Subcutaneous abdominal adipose tissue (tissue), 5 donors: Measurements from ENCODE around the gene LUZP1.
"Not testable (repeated sequence)": the region's sequence is repeated elsewhere in the genome, so short reads cannot be mapped to it uniquely, and the experiment has no call there.

Experiments
- H3K27ac ChIP-seq: one replicate; pipeline ENCODE4 v1.7.0; 2013; ENCODE audit warnings: low read depth, mild to moderate bottlenecking, inconsistent platforms, low read length, moderate library complexity
- H3K27me3 ChIP-seq, 5 donors: one replicate each; pipeline ENCODE4 v1.7.0; 2013; ENCODE audit warnings: low read length in 5 of 5, inconsistent platforms in 1 of 5; ENCODE audit not compliant: control insufficient read depth in 5 of 5, insufficient read depth in 4 of 5
- H3K36me3 ChIP-seq, 5 donors: one replicate each; pipeline ENCODE4 v1.7.0; 2013; ENCODE audit warnings: low read length in 5 of 5; ENCODE audit not compliant: control insufficient read depth in 5 of 5, insufficient read depth in 5 of 5
- H3K4me1 ChIP-seq, 5 donors: one replicate each; pipeline ENCODE4 v1.7.0; 2013; ENCODE audit warnings: low read length in 5 of 5, mild to moderate bottlenecking in 3 of 5, moderate library complexity in 1 of 5; ENCODE audit not compliant: control insufficient read depth in 5 of 5, insufficient read depth in 5 of 5
- H3K4me3 ChIP-seq, 5 donors: one replicate each; pipeline ENCODE4 v1.7.0; 2013; ENCODE audit warnings: low read length in 5 of 5, low read depth in 1 of 5
- H3K9ac ChIP-seq, 5 donors: one replicate each; pipeline ENCODE4 v1.7.0; 2013; ENCODE audit warnings: low read length in 5 of 5, mild to moderate bottlenecking in 4 of 5, moderate library complexity in 3 of 5
- H3K9me3 ChIP-seq, 5 donors: one replicate each; pipeline ENCODE4 v1.7.0; 2013; ENCODE audit warnings: low read length in 5 of 5; ENCODE audit not compliant: control insufficient read depth in 5 of 5
- donor health status: healthy.
- donor health status: healthy.
- donor health status: healthy.
- donor health status: healthy.
- donor health status: healthy.

Gene LUZP1

DNA sequence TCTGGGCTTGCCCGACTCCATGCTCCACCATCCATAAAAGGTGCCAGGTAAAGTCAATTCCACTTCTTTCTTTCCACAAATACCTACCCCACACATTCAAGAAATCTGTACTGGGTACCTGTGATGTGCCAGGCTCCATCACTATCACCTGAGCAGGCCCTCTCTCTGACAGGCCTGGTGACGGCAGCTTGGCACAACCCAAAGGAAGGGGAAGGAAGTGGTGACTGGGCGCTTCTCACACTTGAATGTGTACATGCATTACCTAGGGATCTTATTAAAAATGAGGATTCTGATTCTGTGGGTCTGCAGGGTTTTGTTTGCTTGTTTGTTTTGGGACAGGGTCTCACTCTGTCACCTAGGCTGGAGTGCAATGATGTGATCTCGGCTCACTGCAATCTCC is 41.1 kb upstream of the LUZP1 start:
- H3K4me1 ChIP-seq, result no peaks in the 10 kb centered on the region
- no peaks in the 10 kb centered on the region for H3K9me3 ChIP-seq
- H3K27ac ChIP-seq, result no peak overlapping the region
- peaks cover 11 to 22% (median 13%) of the 10 kb centered on the region in 5 donors for H3K27me3 ChIP-seq
- no peaks in the 10 kb centered on the region for H3K36me3 ChIP-seq
- no peak overlapping the region for H3K4me3 ChIP-seq
- H3K9ac ChIP-seq, result no peak overlapping the region

DNA sequence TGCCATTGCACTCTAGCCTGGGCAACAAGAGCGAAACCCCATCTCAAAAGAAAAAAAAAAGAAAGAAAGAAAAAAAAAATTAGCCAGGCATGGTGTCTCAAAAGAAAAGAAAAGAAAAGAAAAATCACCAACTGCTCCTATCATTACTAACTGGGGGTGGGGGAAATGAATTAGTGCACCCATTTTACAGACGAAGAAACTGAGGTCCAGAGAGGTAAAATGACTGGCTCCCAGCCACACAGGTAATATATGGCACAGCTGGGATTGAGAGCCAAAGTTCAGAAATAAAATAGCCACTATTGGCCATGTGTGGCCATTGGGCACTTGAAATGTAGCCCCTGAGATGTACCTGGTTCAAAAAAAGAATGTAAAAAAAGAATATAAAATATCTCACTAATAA is 39.9 kb upstream of the LUZP1 start:
- no peaks in the 10 kb centered on the region for H3K4me1 ChIP-seq
- no peaks in the 10 kb centered on the region for H3K9me3 ChIP-seq
- no peaks in the 10 kb centered on the region for H3K36me3 ChIP-seq
- H3K27ac ChIP-seq, result no peak overlapping the region
- H3K9ac ChIP-seq, result no peak overlapping the region
- peaks cover 8 to 20% (median 13%) of the 10 kb centered on the region in 5 donors for H3K27me3 ChIP-seq
- H3K4me3 ChIP-seq, result no peak overlapping the region

DNA sequence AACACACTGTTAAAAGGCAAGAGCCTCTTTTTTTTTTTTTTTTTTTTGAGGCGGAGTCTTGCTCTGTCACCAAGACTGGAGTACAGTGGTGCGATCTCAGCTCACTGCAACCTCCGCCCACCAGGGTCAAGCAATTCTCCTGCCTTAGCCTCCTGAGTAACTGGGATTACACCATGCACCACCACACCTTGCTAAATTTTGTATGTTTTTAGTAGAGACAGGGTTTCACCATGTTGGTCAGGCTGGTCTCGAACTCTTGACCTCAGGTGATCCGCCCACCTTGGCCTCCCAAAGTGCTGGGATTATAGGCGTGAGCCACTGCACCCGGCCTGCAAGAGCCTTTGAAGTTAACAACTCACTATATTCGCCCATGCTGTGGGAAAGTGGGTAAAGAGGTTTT is 39.1 kb upstream of the LUZP1 start:
- H3K27me3 ChIP-seq, result peaks cover 8 to 20% (median 11%) of the 10 kb centered on the region in 5 donors

GRCh38 chr1:23202263-23202749 is 33.6 kb upstream of the LUZP1 start:
- Histone ChIP-seq H3K4me3 (no peak overlapping the region), H3K9me3 (no peaks in the 10 kb centered on the region), H3K4me1 (no peaks in the 10 kb centered on the region), H3K27ac (no peak overlapping the region), H3K27me3 (peaks cover 0 to 5% (median 3%) of the 10 kb centered on the region in 5 donors), H3K9ac (no peak overlapping the region), H3K36me3 (no peaks in the 10 kb centered on the region)

More for the DNA sequence above, 39.1 kb upstream of the LUZP1 start:
- H3K4me1 ChIP-seq, H3K27ac ChIP-seq, H3K36me3 ChIP-seq, H3K9me3 ChIP-seq, H3K4me3 ChIP-seq, H3K9ac ChIP-seq: not testable (repeated sequence)

DNA sequence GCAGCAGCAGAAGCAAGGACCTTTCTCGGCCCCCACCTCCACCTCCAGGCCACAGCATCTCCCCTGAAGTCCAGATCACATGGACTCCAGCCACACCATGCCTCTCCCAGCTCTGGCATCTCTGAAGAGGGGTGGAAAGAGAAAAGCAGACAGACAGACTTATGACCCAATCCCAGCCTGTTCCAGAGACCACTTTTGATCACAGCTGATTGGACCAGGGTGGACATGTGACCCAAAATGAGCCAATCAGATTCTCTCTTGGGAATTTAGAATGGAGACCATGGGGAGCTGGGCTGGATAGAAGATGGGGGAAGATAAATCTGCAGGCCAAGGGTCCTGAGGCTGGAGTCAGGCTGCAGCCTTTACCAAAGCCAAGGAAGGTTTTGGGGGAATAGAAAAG is 32.2 kb upstream of the LUZP1 start:
- Histone ChIP-seq H3K9me3 (no peaks in the 10 kb centered on the region), H3K27ac (no peak overlapping the region), H3K36me3 (no peaks in the 10 kb centered on the region), H3K4me3 (no peak overlapping the region), H3K27me3 (peaks cover 0 to 5% (median 0%) of the 10 kb centered on the region in 5 donors), H3K9ac (no peak overlapping the region), H3K4me1 (no peaks in the 10 kb centered on the region)

DNA sequence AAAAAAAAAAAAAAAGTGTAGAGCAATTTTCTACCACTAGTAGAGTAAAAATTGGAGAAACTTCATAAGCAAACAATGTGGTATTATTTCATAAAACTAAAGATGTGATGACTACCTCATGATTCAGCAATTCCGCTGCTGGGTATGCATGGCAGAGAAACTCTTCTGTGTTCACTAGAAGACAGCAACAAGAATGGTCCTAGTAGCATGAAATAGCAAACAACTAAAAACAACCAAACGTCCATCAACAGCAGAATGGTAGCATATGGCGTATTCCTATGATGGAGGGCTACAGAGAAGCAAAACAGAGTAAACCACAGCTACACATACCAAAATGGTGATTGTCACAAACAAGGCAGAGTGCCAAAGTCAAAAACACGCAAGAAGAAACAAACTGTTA is 29.7 kb upstream of the LUZP1 start:
- peaks cover 0 to 5% (median 0%) of the 10 kb centered on the region in 5 donors for H3K4me1 ChIP-seq
- no peak overlapping the region for H3K9ac ChIP-seq
- H3K4me3 ChIP-seq, result no peak overlapping the region
- H3K27me3 ChIP-seq, result peaks cover 0 to 9% (median 5%) of the 10 kb centered on the region in 5 donors
- H3K36me3 ChIP-seq, result no peaks in the 10 kb centered on the region
- no peaks in the 10 kb centered on the region for H3K9me3 ChIP-seq
- no peak overlapping the region for H3K27ac ChIP-seq

GRCh38 chr1:23196627-23197328 is 28.1 kb upstream of the LUZP1 start:
- Histone ChIP-seq H3K9me3 (no peaks in the 10 kb centered on the region), H3K4me3 (no peak overlapping the region), H3K4me1 (peaks cover 0 to 5% (median 0%) of the 10 kb centered on the region in 5 donors), H3K36me3 (no peaks in the 10 kb centered on the region), H3K27me3 (peaks cover 0 to 9% (median 5%) of the 10 kb centered on the region in 5 donors), H3K27ac (no peak overlapping the region), H3K9ac (no peak overlapping the region)

- Histone ChIP-seq H3K4me3 (no peak overlapping the region), H3K4me1 (peaks cover 0 to 5% (median 0%) of the 10 kb centered on the region in 5 donors), H3K27ac (no peak overlapping the region), H3K36me3 (no peaks in the 10 kb centered on the region), H3K9ac (no peak overlapping the region), H3K27me3 (peaks cover 0 to 6% (median 0%) of the 10 kb centered on the region in 5 donors), H3K9me3 (no peaks in the 10 kb centered on the region)
Measured at GRCh38 chr1:23194119-23194984, 25.7 kb upstream of the LUZP1 start.

DNA sequence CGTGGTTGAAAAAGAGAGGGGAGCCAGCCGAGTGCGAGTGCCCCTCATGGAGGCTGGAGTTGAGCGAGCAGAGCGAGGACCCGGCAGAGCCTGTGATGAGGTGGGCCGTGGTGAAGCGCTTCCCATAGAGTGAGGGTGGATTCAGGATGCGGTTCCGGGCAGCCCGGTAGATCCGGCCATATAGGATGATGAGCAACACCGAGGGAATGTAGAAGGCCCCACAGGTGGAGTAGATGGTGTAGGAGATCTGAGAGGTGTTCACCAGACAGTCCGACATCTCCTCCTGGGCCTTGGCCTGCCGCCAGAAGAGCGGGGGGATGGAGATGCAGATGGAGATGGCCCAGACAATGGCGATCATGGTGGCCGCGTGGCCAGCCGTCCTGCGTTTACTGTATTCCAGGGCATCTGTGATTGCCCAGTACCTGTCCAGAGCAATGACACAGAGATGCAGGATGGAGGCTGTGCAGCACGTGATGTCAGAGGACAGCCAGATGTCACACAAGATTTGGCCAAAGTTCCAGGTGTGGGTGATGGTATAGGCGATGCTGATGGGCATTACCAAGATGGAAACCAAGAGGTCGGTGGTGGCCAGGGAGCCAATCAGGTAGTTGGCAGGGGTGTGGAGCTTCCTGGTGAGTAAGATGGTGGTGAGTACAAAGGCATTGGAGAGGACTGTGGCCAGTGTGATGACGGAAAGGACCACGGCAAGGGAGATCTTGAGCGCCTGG is 24.9 kb upstream of the LUZP1 start:
- H3K27me3 ChIP-seq, result peaks cover 0 to 6% (median 0%) of the 10 kb centered on the region in 5 donors
- H3K9me3 ChIP-seq, result no peaks in the 10 kb centered on the region
- no peak overlapping the region for H3K9ac ChIP-seq

More for the DNA sequence above, 24.9 kb upstream of the LUZP1 start:
- Histone ChIP-seq H3K27ac (no peak overlapping the region), H3K4me1 (peaks cover 0 to 5% (median 0%) of the 10 kb centered on the region in 5 donors), H3K4me3 (no peak overlapping the region), H3K36me3 (no peaks in the 10 kb centered on the region)
